WTC11 (cell line): ENCODE measurements around the gene SP110. TPM values are rescaled to one million over a fixed set of nuclear protein-coding genes. Genes with fewer than 3 reads are reported as not detected.
"Not testable (repeated sequence)": the region's sequence is repeated elsewhere in the genome, so short reads cannot be mapped to it uniquely, and the experiment has no call there.

Source experiments
- ATAC-seq: fragments of 200-7000 bp; cut with Tn5 transposase; 2 replicates; pipeline ENCODE4 v1.10.0; 2021; ENCODE audit warnings: mild to moderate bottlenecking, moderate library complexity
- CTCF ChIA-PET: fragments of 300-600 bp; sonication (Branson Sonifier 250); formaldehyde crosslinking; loops from one replicate; lab custom pipeline; 2021; ENCODE audit warnings: antibody characterized with exemption; lab: Charles Lee
- POLR2A ChIA-PET: fragments of 350-600 bp; sonication (Branson Sonifier 250); formaldehyde crosslinking; loops from one replicate; lab custom pipeline; 2021; ENCODE audit warnings: antibody characterized with exemption; lab: Charles Lee
- DNase-seq: peaks from one replicate; pipeline ENCODE4 v3.0.0; 2021; ENCODE audit warnings: low spot score
- H3K27ac Mint-ChIP-seq: 2 replicates; pipeline ENCODE4 v1.8.0; 2021; ENCODE audit warnings: mixed read lengths
- H3K27me3 Mint-ChIP-seq: 2 replicates; pipeline ENCODE4 v1.8.0; 2021; ENCODE audit warnings: low read depth, mild to moderate bottlenecking, moderate library complexity, mixed read lengths
- H3K36me3 Mint-ChIP-seq: 2 replicates; pipeline ENCODE4 v1.8.0; 2021; ENCODE audit warnings: mixed read lengths
- H3K4me1 Mint-ChIP-seq: 2 replicates; pipeline ENCODE4 v1.8.0; 2022; ENCODE audit warnings: mixed read lengths
- H3K4me3 Mint-ChIP-seq: 2 replicates; pipeline ENCODE4 v1.8.0; 2021; ENCODE audit warnings: mild to moderate bottlenecking, moderate library complexity, mixed read lengths
- H3K9me3 Mint-ChIP-seq: 2 replicates; pipeline ENCODE4 v1.8.0; 2021; ENCODE audit warnings: mixed read lengths
- AR ChIP-seq: fragments of 250-450 bp; sonication (Bioruptor Pico); IDR thresholded peaks from 2 replicates; pipeline ENCODE4 v1.9.0; 2021; ENCODE audit warnings: mild to moderate bottlenecking
- ATF6 ChIP-seq: sonication (generic); formaldehyde crosslinking; IDR thresholded peaks from 2 replicates; pipeline ENCODE4 v1.8.1; 2023; ENCODE audit warnings: mild to moderate bottlenecking, missing genetic modification reagents
- FOXK1 ChIP-seq: sonication (generic); formaldehyde crosslinking; IDR thresholded peaks from 2 replicates; pipeline ENCODE4 v1.8.0; 2022; ENCODE audit warnings: mild to moderate bottlenecking, moderate library complexity, missing genetic modification reagents
- SMAD3 ChIP-seq: sonication (generic); formaldehyde crosslinking; IDR thresholded peaks from 2 replicates; pipeline ENCODE4 v1.8.0; 2022; ENCODE audit warnings: missing genetic modification reagents, mild to moderate bottlenecking, borderline replicate concordance
- TEAD4 ChIP-seq: sonication (generic); formaldehyde crosslinking; IDR thresholded peaks from 2 replicates; pipeline ENCODE4 v1.8.0; 2022; ENCODE audit warnings: mild to moderate bottlenecking, missing genetic modification reagents
- USF2 ChIP-seq: sonication (generic); formaldehyde crosslinking; IDR thresholded peaks from 2 replicates; pipeline ENCODE4 v1.8.1; 2023; ENCODE audit warnings: mild to moderate bottlenecking, missing genetic modification reagents, moderate library complexity
- ZNF138 ChIP-seq: sonication (generic); formaldehyde crosslinking; conservative IDR thresholded peaks from 2 replicates; pipeline ENCODE4 v1.8.1; 2022; ENCODE audit warnings: mild to moderate bottlenecking, moderate library complexity, missing genetic modification reagents
- ZNF423 ChIP-seq: fragments of 250-450 bp; sonication (Bioruptor Pico); IDR thresholded peaks from 2 replicates; pipeline ENCODE4 v2.1.2; 2022; ENCODE audit warnings: mild to moderate bottlenecking, moderate library complexity
- ZNF532 ChIP-seq: fragments of 250-450 bp; sonication (Bioruptor Pico); IDR thresholded peaks from 2 replicates; pipeline ENCODE4 v1.9.0; 2021; ENCODE audit warnings: mild to moderate bottlenecking, borderline replicate concordance
- total RNA-seq: library from RNA; stranded (reverse); gene quantifications from 3 replicates; pipeline ENCODE4 v1.2.3, GENCODE V29; 2021
- TF ChIP-seq, protein P1 (sequence below): fragments of 200-600 bp; IDR thresholded peaks from 2 replicates; pipeline ENCODE4 v1.8.0; 2022; ENCODE audit warnings: antibody characterized with exemption
- TF ChIP-seq, protein P2 (sequence below): fragments of 250-450 bp; sonication (Bioruptor Pico); conservative IDR thresholded peaks from 2 replicates; pipeline ENCODE4 v1.9.0; 2021; ENCODE audit warnings: mild to moderate bottlenecking
- TF ChIP-seq, protein P3 (sequence below): sonication (generic); formaldehyde crosslinking; IDR thresholded peaks from 2 replicates; pipeline ENCODE4 v1.8.1; 2022; ENCODE audit warnings: mild to moderate bottlenecking, missing genetic modification reagents, moderate library complexity, borderline replicate concordance
- TF ChIP-seq, protein P4 (sequence below): sonication (generic); formaldehyde crosslinking; IDR thresholded peaks from 2 replicates; pipeline ENCODE4 v1.8.1; 2022; ENCODE audit warnings: mild to moderate bottlenecking, moderate library complexity, missing genetic modification reagents

Gene SP110
- total RNA-seq, 1 experiment from 2014 or later, result 5.7 TPM

- TF ChIP-seq, protein P1, sequence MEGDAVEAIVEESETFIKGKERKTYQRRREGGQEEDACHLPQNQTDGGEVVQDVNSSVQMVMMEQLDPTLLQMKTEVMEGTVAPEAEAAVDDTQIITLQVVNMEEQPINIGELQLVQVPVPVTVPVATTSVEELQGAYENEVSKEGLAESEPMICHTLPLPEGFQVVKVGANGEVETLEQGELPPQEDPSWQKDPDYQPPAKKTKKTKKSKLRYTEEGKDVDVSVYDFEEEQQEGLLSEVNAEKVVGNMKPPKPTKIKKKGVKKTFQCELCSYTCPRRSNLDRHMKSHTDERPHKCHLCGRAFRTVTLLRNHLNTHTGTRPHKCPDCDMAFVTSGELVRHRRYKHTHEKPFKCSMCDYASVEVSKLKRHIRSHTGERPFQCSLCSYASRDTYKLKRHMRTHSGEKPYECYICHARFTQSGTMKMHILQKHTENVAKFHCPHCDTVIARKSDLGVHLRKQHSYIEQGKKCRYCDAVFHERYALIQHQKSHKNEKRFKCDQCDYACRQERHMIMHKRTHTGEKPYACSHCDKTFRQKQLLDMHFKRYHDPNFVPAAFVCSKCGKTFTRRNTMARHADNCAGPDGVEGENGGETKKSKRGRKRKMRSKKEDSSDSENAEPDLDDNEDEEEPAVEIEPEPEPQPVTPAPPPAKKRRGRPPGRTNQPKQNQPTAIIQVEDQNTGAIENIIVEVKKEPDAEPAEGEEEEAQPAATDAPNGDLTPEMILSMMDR, result no peak
- no peak for TF ChIP-seq ATF6
- TF ChIP-seq, protein P2, sequence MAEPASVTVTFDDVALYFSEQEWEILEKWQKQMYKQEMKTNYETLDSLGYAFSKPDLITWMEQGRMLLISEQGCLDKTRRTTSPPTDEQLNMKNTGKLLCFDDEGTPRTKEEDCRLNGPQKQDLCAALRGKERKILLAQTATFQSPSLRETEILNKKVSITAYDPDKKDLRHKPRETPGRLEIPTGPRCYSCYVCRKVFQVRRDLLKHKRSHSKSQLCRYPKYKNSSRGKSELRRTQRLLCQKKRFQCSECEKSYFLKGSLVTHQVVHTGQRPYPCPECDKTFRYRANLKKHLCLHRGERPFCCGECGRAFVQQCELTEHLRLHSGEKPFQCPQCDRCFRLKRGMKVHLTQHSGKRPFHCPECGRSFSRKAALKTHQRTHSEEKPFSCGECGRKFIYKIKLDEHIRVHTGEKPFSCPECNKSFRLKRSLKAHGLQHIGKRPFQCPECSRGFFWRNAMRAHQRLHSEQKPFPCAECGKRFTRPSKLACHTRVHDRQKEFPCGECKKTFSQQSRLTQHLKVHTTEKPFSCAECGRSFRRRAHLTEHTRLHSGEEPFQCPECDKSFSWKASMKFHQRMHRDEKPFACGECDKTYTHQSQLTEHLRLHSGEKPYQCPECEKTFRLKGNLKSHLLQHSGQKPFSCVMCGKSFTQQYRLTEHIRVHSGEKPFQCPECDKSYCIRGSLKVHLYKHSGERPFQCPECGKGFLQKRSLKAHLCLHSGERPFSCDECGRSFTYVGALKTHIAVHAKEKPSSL (CRISPR knock-in tag), result no peak
Measured at GRCh38 chr2:230224458-230224857, 4.7 kb upstream of the SP110 start (continued).

DNA sequence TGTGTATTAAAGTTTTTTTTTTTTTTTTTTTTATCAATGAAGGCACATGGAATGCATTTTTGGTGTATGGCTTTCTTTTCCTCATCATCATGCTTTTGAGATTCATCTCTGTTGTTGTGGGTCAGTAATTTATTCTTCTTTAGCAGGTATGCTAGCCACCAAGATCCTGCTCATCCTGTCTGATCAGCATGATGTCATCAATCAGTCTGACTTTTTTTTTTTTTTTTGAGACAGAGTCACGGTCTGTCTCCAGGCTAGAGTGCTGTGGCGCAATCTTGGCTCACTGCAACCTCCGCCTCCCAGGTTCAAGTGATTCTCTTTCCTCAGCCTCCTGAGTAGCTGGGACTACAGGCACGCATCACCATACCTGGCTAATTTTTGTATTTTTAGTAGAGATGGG, 3.0 kb upstream of the SP110 start:
- H3K27me3 Mint-ChIP-seq, H3K4me3 Mint-ChIP-seq, H3K27ac Mint-ChIP-seq, CTCF ChIA-PET, H3K36me3 Mint-ChIP-seq, H3K9me3 Mint-ChIP-seq, DNase-seq, POLR2A ChIA-PET, ATAC-seq: not testable (repeated sequence)
- peaks cover 12% of the 10 kb centered on the region for H3K4me1 Mint-ChIP-seq

- ATAC-seq (no peak), DNase-seq (no peak)
- H3K27ac Mint-ChIP-seq, result no peak overlapping the region
- no peaks in the 10 kb centered on the region for H3K9me3 Mint-ChIP-seq
- H3K27me3 Mint-ChIP-seq, result no peaks in the 10 kb centered on the region
- H3K36me3 Mint-ChIP-seq, result no peaks in the 10 kb centered on the region
- ChIA-PET CTCF (interaction anchor here (1.0 kb wide), 1 partner anchor 61 kb away, joined by 3 read pairs; no protein-coding TSS in a partner anchor), POLR2A (no interaction called here)
- H3K4me3 Mint-ChIP-seq, result no peak overlapping the region
- H3K4me1 Mint-ChIP-seq, result peaks cover 12% of the 10 kb centered on the region
- TF ChIP-seq SMAD3 (CRISPR knock-in tag) (no peak), TEAD4 (CRISPR knock-in tag) (no peak), ZNF138 (CRISPR knock-in tag) (no peak), ZNF532 (no peak), ZNF423 (no peak), USF2 (CRISPR knock-in tag) (no peak), FOXK1 (CRISPR knock-in tag) (no peak), AR (CRISPR knock-in tag) (no peak)
- TF ChIP-seq, protein P1, result no peak
- TF ChIP-seq, protein P3, sequence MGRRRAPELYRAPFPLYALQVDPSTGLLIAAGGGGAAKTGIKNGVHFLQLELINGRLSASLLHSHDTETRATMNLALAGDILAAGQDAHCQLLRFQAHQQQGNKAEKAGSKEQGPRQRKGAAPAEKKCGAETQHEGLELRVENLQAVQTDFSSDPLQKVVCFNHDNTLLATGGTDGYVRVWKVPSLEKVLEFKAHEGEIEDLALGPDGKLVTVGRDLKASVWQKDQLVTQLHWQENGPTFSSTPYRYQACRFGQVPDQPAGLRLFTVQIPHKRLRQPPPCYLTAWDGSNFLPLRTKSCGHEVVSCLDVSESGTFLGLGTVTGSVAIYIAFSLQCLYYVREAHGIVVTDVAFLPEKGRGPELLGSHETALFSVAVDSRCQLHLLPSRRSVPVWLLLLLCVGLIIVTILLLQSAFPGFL, result no peak
- TF ChIP-seq, protein P4, sequence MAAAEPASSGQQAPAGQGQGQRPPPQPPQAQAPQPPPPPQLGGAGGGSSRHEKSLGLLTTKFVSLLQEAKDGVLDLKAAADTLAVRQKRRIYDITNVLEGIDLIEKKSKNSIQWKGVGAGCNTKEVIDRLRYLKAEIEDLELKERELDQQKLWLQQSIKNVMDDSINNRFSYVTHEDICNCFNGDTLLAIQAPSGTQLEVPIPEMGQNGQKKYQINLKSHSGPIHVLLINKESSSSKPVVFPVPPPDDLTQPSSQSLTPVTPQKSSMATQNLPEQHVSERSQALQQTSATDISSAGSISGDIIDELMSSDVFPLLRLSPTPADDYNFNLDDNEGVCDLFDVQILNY (CRISPR knock-in tag), result no peak
Measured at GRCh38 chr2:230221493-230221892, 1.7 kb upstream of the SP110 start.
